Vagina (tissue), 2 donors: Measurements from ENCODE around the gene P2RY1.

Experiments used
- POLR2A ChIP-seq, 2 donors: fragments of 450-650 bp; IDR thresholded peaks; one replicate each; pipeline ENCODE4 v1.6.1; 2017; ENCODE audit warnings: antibody characterized with exemption in 2 of 2, mild to moderate bottlenecking in 2 of 2, moderate library complexity in 2 of 2
- POLR2AphosphoS5 ChIP-seq, 2 donors: sonication (generic); formaldehyde crosslinking; IDR thresholded peaks; one replicate each; pipeline ENCODE4 v1.9.0; 2017; ENCODE audit warnings: antibody characterized with exemption in 2 of 2, mild to moderate bottlenecking in 2 of 2, low read depth in 1 of 2; ENCODE audit not compliant: insufficient read depth in 1 of 2
- TF ChIP-seq, protein P1 (sequence below), 3 experiments: fragments of 450-650 bp in 2 of 3; fragments of 200-600 bp in 1 of 3; sonication (generic) in 1 of 3; IDR thresholded peaks; one replicate each; pipeline ENCODE4 v1.5.1; 2017 to 2019; ENCODE audit warnings: antibody characterized with exemption in 3 of 3, mild to moderate bottlenecking in 2 of 3, moderate library complexity in 2 of 3

DNA sequence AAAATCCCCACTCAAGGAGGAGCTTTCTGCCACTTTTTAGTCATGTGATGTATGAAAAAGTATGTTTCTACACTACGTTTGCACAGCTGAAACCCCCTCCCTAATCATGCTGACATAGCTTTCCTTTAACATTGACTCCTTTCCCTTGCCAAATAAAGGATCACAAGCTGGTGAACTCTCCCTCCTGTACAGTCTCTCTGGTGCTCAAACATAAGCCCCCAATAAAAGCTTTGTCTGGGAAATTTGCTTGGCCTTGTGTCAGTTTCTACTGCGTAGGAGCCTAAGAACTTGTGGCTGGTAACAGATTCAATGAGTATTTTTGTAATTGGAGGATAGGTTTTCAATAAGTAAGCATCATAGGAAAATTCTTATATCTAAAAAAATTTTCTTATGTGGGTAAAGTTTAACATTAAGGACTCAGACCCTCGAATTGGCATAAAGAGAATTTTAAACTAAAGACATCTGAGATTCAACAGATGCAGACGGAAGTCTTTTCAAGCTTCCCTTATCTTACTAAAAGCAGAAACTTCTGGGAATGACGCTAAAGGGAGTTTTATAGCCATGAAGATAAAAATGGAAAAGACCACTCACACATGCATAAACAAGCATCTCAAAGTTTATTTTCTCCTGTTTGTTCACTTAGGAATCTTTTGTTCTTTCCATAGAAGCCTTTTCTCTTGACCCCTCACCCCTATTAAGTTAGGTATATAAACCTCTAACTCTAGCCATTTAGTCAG is 44.1 kb upstream of the P2RY1 start:
- TF ChIP-seq POLR2A (IDR thresholded peaks at IDR 0.05) = no peak
- TF ChIP-seq, protein P1, sequence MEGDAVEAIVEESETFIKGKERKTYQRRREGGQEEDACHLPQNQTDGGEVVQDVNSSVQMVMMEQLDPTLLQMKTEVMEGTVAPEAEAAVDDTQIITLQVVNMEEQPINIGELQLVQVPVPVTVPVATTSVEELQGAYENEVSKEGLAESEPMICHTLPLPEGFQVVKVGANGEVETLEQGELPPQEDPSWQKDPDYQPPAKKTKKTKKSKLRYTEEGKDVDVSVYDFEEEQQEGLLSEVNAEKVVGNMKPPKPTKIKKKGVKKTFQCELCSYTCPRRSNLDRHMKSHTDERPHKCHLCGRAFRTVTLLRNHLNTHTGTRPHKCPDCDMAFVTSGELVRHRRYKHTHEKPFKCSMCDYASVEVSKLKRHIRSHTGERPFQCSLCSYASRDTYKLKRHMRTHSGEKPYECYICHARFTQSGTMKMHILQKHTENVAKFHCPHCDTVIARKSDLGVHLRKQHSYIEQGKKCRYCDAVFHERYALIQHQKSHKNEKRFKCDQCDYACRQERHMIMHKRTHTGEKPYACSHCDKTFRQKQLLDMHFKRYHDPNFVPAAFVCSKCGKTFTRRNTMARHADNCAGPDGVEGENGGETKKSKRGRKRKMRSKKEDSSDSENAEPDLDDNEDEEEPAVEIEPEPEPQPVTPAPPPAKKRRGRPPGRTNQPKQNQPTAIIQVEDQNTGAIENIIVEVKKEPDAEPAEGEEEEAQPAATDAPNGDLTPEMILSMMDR (IDR thresholded peaks at IDR 0.05) = no peak
- no peak for TF ChIP-seq POLR2AphosphoS5 (IDR thresholded peaks at IDR 0.05; ENCODE audit: insufficient read depth in 1 of 2, low read depth in 1 of 2)
